ENCODE results near the gene WDR18. TPM values are rescaled to one million over a fixed set of nuclear protein-coding genes. Genes with fewer than 3 reads are reported as not detected.

The WDR18 gene
- polyA plus RNA-seq, 1 donor from 2014 or later: 64.9 TPM

DNA sequence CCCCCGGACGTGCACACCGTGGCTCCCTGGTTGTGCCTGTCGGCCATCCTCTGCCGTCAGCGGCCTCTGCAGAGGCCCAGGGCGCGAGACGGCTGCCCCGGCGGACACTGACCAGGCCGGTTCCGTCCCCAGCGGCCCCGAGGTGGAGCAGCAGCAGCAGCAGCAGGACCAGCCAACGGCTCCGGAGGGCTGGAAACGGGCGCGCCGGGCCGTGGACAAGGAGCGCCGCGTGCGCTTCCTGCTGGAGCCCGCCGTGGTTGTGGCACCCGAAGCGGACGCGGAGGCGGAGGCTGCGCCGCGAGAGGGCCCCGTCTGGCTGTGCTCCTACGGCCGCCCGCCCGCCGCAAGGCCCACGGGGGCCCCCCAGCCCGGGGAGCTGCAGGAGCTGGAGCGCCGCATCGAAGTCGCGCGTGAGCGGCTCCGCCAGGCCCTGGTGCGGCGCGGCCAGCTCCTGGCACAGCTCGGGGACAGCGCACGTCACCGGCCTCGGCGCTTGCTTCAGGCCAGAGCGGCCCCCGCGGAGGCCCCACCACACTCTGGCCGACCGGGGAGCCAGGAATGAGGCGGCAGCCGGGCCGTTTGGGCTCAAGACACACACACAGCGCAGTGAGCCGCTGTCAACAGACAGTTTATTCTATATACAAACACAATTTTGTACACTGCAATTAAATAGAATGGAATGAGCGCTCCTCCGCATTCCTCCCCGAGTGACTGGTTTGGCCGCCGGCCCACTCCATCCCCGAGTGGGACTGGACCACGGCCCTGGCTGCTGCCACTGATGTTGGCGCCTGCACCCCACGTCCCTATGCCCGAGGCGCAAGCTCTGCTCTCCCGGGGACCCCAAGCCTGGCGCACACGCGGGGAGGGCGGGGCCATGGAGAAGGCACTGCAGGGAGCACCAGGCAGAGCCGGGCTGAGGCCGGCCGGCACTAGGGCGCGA, 25.2 kb downstream of the WDR18 start:
- H4K20me1 ChIP-seq (ENCODE audit: insufficient read depth): no peaks in the 10 kb centered on the region
- TF ChIP-seq POLR2AphosphoS5 (IDR thresholded peaks at IDR 0.05): no peak
- no peak for TF ChIP-seq MXI1 (conservative IDR thresholded peaks at IDR 0.05; ENCODE audit: poor library complexity, severe bottlenecking)
- TF ChIP-seq, protein P1, sequence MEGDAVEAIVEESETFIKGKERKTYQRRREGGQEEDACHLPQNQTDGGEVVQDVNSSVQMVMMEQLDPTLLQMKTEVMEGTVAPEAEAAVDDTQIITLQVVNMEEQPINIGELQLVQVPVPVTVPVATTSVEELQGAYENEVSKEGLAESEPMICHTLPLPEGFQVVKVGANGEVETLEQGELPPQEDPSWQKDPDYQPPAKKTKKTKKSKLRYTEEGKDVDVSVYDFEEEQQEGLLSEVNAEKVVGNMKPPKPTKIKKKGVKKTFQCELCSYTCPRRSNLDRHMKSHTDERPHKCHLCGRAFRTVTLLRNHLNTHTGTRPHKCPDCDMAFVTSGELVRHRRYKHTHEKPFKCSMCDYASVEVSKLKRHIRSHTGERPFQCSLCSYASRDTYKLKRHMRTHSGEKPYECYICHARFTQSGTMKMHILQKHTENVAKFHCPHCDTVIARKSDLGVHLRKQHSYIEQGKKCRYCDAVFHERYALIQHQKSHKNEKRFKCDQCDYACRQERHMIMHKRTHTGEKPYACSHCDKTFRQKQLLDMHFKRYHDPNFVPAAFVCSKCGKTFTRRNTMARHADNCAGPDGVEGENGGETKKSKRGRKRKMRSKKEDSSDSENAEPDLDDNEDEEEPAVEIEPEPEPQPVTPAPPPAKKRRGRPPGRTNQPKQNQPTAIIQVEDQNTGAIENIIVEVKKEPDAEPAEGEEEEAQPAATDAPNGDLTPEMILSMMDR (IDR thresholded peaks at IDR 0.05; ENCODE audit: poor library complexity, severe bottlenecking): no peak
- no peak for TF ChIP-seq SMC3 (conservative IDR thresholded peaks at IDR 0.05; ENCODE audit: poor library complexity)
- no peak for TF ChIP-seq TAF1 (IDR thresholded peaks at IDR 0.05; ENCODE audit: low read depth)
- TF ChIP-seq RAD21 (conservative IDR thresholded peaks at IDR 0.05): no peak
- no peak for TF ChIP-seq REST (IDR thresholded peaks at IDR 0.05; ENCODE audit: borderline replicate concordance)
- no peak for TF ChIP-seq EP300 (conservative IDR thresholded peaks at IDR 0.05; ENCODE audit: poor library complexity, severe bottlenecking)
- TF ChIP-seq EZH2 (IDR thresholded peaks at IDR 0.05; ENCODE audit: borderline replicate concordance, insufficient read depth, low read length, poor library complexity, severe bottlenecking): no peak
- H3K9ac ChIP-seq (ENCODE audit: low read length): no peak overlapping the region
- H2AFZ ChIP-seq (ENCODE audit: low read depth, low read length): no peak overlapping the region
- H3K4me3 ChIP-seq (ENCODE audit: low read length): no peak overlapping the region
- H3F3A ChIP-seq (ENCODE audit: insufficient read depth, low read length, poor library complexity, severe bottlenecking): no peaks in the 10 kb centered on the region
- H3K36me3 ChIP-seq (ENCODE audit: insufficient read depth, low read length): no peaks in the 10 kb centered on the region
- no peak overlapping the region for H3K27ac ChIP-seq (ENCODE audit: low read length)
- no peaks in the 10 kb centered on the region for H3K9me3 ChIP-seq (ENCODE audit: low read length)
- no peaks in the 10 kb centered on the region for H3K79me2 ChIP-seq (replicated peaks; ENCODE audit: insufficient read depth, low read length)
- no peaks in the 10 kb centered on the region for H3K9me2 ChIP-seq (ENCODE audit: insufficient read depth, low read length)
- H3K27me3 ChIP-seq (ENCODE audit: insufficient read depth, low read depth, low read length): no peaks in the 10 kb centered on the region
- no peak overlapping the region for H3K4me2 ChIP-seq (ENCODE audit: low read length)

DNA sequence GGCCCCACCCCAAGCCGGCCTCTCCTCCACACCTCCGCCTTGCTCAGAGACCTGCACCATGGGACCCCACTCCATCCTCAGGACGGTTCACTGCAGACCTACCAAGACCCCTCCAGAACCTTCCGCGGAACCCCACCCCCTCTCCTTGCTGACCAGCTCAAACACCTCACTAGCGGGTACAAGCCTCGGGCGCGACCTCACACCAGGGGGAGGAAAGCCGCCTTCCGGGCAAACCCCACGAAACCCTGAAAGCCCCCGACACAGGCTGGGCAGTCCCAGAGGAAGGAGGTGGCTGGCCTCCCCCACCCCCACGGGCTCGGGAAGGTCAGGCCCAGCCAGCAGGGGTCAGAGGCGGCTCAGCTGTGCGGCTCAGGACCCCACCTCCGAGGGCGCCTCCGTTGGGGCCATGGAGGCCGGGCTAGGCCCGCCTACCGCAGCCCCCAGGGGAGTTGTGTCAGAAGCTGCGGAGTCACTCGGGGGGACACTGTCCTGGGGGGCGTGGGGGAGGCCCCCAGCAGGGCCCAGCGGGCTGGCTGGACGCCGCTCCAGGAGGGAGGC, 25.9 kb downstream of the WDR18 start:
- Histone ChIP-seq H3K4me2 (ENCODE audit: low read length) (no peak overlapping the region), H3K9me2 (ENCODE audit: insufficient read depth, low read length) (no peaks in the 10 kb centered on the region), H2AFZ (ENCODE audit: low read depth, low read length) (no peak overlapping the region), H4K20me1 (ENCODE audit: insufficient read depth) (no peaks in the 10 kb centered on the region), H3K9ac (ENCODE audit: low read length) (no peak overlapping the region), H3K4me3 (ENCODE audit: low read length) (no peak overlapping the region), H3K36me3 (ENCODE audit: insufficient read depth, low read length) (no peaks in the 10 kb centered on the region), H3K9me3 (ENCODE audit: low read length) (no peaks in the 10 kb centered on the region), H3K79me2 (replicated peaks; ENCODE audit: insufficient read depth, low read length) (no peaks in the 10 kb centered on the region), H3F3A (ENCODE audit: insufficient read depth, low read length, poor library complexity, severe bottlenecking) (no peaks in the 10 kb centered on the region), H3K27me3 (ENCODE audit: insufficient read depth, low read depth, low read length) (no peaks in the 10 kb centered on the region), H3K27ac (ENCODE audit: low read length) (no peak overlapping the region)
- TF ChIP-seq RAD21 (conservative IDR thresholded peaks at IDR 0.05) (no peak), EZH2 (IDR thresholded peaks at IDR 0.05; ENCODE audit: borderline replicate concordance, insufficient read depth, low read length, poor library complexity, severe bottlenecking) (no peak)
